ENCODE measurements around the gene PREX1. TPM values are rescaled to one million over a fixed set of nuclear protein-coding genes. Genes with fewer than 3 reads are reported as not detected.

The PREX1 gene
- total and polyA plus RNA-seq, 2 experiments from 2014 or later: 2.4 to 10.3 TPM

DNA sequence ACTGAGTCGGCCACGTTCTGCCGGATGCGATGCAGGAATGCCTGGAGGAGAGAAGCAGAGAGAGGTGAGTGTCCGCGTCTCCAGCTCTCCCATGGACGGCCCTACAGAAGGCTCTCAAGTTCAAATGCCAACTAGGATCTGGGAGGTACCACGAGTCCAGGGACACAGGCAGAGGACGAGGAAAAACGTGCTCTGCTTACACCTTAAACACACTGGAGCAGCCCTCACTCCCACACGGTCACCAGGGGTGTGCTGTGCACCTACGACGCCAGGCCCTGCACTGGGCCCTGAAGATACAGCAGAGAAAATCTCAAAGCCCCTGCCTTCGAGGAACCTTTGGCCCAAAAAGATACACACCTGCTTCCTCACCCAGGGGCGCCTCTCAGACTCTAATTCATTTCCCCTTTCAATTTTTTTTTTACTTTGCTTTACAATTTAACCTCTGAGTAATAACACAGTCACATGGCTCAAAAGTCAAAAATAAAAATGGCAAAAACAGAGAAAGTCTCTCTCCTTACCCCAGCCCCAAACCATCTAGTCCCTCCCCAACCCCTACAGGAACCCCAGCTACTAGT lies 79.9 kb downstream of the PREX1 start:
- Histone ChIP-seq H4K20me1 (replicated peaks; ENCODE audit: insufficient read depth) (no peaks in the 10 kb centered on the region), H3K9me2 (ENCODE audit: insufficient read depth) (peaks cover 6% of the 10 kb centered on the region; the same call in 1 of the 2 replicates), H2AFZ (no peak overlapping the region), H3K4me1 (ENCODE audit: insufficient read depth) (peaks cover 26% of the 10 kb centered on the region), H3K4me2 (0 out of 2 replicates have a peak overlapping the region, but pooled peaks have one; percentile 65), H3K36me3 (ENCODE audit: insufficient read depth) (no peaks in the 10 kb centered on the region), H3K27me3 (ENCODE audit: insufficient read depth) (no peaks in the 10 kb centered on the region), H3K4me3 (no peak overlapping the region), H3K79me2 (replicated peaks; ENCODE audit: insufficient read depth) (no peaks in the 10 kb centered on the region), H3F3A (replicated peaks; ENCODE audit: low read depth) (0 out of 2 replicates have a peak, but pooled peaks cover 2% of the 10 kb centered on the region), H3K27ac (ENCODE audit: low read depth) (no peak overlapping the region)
- peaks cover 8% of the 10 kb centered on the region; the same call in 2 of the 3 replicates for H3K36me3 Mint-ChIP-seq (ENCODE audit: low read depth)
- H3K27me3 Mint-ChIP-seq (ENCODE audit: insufficient read depth, low read depth, poor library complexity): peaks cover 11% of the 10 kb centered on the region
- no peak overlapping the region; the same call in none of the 2 replicates for H3K27ac Mint-ChIP-seq
- H3K4me1 Mint-ChIP-seq: peaks cover 62% of the 10 kb centered on the region
- TF ChIP-seq, protein P1, sequence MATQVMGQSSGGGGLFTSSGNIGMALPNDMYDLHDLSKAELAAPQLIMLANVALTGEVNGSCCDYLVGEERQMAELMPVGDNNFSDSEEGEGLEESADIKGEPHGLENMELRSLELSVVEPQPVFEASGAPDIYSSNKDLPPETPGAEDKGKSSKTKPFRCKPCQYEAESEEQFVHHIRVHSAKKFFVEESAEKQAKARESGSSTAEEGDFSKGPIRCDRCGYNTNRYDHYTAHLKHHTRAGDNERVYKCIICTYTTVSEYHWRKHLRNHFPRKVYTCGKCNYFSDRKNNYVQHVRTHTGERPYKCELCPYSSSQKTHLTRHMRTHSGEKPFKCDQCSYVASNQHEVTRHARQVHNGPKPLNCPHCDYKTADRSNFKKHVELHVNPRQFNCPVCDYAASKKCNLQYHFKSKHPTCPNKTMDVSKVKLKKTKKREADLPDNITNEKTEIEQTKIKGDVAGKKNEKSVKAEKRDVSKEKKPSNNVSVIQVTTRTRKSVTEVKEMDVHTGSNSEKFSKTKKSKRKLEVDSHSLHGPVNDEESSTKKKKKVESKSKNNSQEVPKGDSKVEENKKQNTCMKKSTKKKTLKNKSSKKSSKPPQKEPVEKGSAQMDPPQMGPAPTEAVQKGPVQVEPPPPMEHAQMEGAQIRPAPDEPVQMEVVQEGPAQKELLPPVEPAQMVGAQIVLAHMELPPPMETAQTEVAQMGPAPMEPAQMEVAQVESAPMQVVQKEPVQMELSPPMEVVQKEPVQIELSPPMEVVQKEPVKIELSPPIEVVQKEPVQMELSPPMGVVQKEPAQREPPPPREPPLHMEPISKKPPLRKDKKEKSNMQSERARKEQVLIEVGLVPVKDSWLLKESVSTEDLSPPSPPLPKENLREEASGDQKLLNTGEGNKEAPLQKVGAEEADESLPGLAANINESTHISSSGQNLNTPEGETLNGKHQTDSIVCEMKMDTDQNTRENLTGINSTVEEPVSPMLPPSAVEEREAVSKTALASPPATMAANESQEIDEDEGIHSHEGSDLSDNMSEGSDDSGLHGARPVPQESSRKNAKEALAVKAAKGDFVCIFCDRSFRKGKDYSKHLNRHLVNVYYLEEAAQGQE (IDR thresholded peaks at IDR 0.05; ENCODE audit: unreplicated experiment): no peak
- TF ChIP-seq JUNB (IDR thresholded peaks at IDR 0.05; ENCODE audit: unreplicated experiment) (no peak), EZH2phosphoT487 (IDR thresholded peaks at IDR 0.05; ENCODE audit: unreplicated experiment) (no peak), EZH2 (IDR thresholded peaks at IDR 0.05; ENCODE audit: low read depth, unreplicated experiment) (no peak), POLR2AphosphoS5 (IDR thresholded peaks at IDR 0.05; ENCODE audit: low read depth) (no peak), CREB1 (CRISPR knock-in tag; IDR thresholded peaks at IDR 0.05; ENCODE audit: low read depth) (no peak), STAT1 (IDR thresholded peaks at IDR 0.05; ENCODE audit: unreplicated experiment) (no peak), ZNF331 (CRISPR knock-in tag; IDR thresholded peaks at IDR 0.05; ENCODE audit: low read depth) (no peak), ZNF114 (CRISPR knock-in tag; IDR thresholded peaks at IDR 0.05) (no peak), NANOG (IDR thresholded peaks at IDR 0.05; ENCODE audit: borderline replicate concordance) (no peak)
- TF ChIP-seq, protein P2, sequence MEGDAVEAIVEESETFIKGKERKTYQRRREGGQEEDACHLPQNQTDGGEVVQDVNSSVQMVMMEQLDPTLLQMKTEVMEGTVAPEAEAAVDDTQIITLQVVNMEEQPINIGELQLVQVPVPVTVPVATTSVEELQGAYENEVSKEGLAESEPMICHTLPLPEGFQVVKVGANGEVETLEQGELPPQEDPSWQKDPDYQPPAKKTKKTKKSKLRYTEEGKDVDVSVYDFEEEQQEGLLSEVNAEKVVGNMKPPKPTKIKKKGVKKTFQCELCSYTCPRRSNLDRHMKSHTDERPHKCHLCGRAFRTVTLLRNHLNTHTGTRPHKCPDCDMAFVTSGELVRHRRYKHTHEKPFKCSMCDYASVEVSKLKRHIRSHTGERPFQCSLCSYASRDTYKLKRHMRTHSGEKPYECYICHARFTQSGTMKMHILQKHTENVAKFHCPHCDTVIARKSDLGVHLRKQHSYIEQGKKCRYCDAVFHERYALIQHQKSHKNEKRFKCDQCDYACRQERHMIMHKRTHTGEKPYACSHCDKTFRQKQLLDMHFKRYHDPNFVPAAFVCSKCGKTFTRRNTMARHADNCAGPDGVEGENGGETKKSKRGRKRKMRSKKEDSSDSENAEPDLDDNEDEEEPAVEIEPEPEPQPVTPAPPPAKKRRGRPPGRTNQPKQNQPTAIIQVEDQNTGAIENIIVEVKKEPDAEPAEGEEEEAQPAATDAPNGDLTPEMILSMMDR (conservative IDR thresholded peaks at IDR 0.05; ENCODE audit: low read depth in 2 of 2): no peak
- TF ChIP-seq, protein P3, sequence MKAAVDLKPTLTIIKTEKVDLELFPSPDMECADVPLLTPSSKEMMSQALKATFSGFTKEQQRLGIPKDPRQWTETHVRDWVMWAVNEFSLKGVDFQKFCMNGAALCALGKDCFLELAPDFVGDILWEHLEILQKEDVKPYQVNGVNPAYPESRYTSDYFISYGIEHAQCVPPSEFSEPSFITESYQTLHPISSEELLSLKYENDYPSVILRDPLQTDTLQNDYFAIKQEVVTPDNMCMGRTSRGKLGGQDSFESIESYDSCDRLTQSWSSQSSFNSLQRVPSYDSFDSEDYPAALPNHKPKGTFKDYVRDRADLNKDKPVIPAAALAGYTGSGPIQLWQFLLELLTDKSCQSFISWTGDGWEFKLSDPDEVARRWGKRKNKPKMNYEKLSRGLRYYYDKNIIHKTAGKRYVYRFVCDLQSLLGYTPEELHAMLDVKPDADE (IDR thresholded peaks at IDR 0.05): no peak
- TF ChIP-seq, protein P4, sequence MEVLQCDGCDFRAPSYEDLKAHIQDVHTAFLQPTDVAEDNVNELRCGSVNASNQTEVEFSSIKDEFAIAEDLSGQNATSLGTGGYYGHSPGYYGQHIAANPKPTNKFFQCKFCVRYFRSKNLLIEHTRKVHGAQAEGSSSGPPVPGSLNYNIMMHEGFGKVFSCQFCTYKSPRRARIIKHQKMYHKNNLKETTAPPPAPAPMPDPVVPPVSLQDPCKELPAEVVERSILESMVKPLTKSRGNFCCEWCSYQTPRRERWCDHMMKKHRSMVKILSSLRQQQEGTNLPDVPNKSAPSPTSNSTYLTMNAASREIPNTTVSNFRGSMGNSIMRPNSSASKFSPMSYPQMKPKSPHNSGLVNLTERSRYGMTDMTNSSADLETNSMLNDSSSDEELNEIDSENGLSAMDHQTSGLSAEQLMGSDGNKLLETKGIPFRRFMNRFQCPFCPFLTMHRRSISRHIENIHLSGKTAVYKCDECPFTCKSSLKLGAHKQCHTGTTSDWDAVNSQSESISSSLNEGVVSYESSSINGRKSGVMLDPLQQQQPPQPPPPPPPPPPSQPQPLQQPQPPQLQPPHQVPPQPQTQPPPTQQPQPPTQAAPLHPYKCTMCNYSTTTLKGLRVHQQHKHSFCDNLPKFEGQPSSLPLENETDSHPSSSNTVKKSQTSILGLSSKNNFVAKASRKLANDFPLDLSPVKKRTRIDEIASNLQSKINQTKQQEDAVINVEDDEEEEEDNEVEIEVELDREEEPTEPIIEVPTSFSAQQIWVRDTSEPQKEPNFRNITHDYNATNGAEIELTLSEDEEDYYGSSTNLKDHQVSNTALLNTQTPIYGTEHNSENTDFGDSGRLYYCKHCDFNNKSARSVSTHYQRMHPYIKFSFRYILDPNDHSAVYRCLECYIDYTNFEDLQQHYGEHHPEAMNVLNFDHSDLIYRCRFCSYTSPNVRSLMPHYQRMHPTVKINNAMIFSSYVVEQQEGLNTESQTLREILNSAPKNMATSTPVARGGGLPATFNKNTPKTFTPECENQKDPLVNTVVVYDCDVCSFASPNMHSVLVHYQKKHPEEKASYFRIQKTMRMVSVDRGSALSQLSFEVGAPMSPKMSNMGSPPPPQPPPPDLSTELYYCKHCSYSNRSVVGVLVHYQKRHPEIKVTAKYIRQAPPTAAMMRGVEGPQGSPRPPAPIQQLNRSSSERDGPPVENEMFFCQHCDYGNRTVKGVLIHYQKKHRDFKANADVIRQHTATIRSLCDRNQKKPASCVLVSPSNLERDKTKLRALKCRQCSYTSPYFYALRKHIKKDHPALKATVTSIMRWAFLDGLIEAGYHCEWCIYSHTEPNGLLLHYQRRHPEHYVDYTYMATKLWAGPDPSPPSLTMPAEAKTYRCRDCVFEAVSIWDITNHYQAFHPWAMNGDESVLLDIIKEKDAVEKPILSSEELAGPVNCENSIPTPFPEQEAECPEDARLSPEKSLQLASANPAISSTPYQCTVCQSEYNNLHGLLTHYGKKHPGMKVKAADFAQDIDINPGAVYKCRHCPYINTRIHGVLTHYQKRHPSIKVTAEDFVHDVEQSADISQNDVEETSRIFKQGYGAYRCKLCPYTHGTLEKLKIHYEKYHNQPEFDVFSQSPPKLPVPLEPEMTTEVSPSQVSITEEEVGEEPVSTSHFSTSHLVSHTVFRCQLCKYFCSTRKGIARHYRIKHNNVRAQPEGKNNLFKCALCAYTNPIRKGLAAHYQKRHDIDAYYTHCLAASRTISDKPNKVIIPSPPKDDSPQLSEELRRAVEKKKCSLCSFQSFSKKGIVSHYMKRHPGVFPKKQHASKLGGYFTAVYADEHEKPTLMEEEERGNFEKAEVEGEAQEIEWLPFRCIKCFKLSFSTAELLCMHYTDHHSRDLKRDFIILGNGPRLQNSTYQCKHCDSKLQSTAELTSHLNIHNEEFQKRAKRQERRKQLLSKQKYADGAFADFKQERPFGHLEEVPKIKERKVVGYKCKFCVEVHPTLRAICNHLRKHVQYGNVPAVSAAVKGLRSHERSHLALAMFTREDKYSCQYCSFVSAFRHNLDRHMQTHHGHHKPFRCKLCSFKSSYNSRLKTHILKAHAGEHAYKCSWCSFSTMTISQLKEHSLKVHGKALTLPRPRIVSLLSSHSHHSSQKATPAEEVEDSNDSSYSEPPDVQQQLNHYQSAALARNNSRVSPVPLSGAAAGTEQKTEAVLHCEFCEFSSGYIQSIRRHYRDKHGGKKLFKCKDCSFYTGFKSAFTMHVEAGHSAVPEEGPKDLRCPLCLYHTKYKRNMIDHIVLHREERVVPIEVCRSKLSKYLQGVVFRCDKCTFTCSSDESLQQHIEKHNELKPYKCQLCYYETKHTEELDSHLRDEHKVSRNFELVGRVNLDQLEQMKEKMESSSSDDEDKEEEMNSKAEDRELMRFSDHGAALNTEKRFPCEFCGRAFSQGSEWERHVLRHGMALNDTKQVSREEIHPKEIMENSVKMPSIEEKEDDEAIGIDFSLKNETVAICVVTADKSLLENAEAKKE (CRISPR knock-in tag; IDR thresholded peaks at IDR 0.05): no peak
- H3K9me3 Mint-ChIP-seq: peaks cover 4% of the 10 kb centered on the region; the same call in 1 of the 3 replicates
- H3K4me3 Mint-ChIP-seq: no peak overlapping the region
- ATAC-seq (no peak), DNase-seq (ENCODE audit: low spot score) (no peak)
